Measurements from ENCODE around the gene PHC3. TPM values are rescaled to one million over a fixed set of nuclear protein-coding genes. Genes with fewer than 3 reads are reported as not detected.

Gene PHC3
- total RNA-seq, 1 donor from 2014 or later = 46.9 TPM

DNA sequence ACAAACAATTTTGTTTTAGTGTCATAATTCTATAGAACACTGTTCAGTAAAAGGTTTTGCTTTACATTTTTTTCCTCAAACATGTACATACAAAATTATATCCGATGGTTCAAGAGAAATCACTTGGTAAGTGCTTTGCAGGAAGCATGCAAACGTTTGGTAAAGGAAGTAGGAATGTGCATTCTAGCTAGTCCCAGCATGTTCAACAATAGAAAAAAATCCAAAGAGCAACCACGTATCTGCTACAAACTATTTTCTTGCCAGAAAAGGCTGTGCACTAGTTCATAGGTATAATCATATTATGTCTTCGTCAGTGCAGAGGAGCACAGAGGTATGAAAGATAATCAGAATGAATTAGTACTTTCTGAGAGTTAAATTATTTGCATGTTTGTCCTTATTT, 85.8 kb downstream of the PHC3 start:
- Histone ChIP-seq H3K27me3 (no peaks in the 10 kb centered on the region), H3K27ac (no peak overlapping the region), H3K4me3 (no peak overlapping the region), H3K9me3 (no peaks in the 10 kb centered on the region), H3K36me3 (peaks cover 0 to 42% of the 10 kb centered on the region in 2 donors), H3K4me1 (no peaks in the 10 kb centered on the region)
- TF ChIP-seq, protein P1, sequence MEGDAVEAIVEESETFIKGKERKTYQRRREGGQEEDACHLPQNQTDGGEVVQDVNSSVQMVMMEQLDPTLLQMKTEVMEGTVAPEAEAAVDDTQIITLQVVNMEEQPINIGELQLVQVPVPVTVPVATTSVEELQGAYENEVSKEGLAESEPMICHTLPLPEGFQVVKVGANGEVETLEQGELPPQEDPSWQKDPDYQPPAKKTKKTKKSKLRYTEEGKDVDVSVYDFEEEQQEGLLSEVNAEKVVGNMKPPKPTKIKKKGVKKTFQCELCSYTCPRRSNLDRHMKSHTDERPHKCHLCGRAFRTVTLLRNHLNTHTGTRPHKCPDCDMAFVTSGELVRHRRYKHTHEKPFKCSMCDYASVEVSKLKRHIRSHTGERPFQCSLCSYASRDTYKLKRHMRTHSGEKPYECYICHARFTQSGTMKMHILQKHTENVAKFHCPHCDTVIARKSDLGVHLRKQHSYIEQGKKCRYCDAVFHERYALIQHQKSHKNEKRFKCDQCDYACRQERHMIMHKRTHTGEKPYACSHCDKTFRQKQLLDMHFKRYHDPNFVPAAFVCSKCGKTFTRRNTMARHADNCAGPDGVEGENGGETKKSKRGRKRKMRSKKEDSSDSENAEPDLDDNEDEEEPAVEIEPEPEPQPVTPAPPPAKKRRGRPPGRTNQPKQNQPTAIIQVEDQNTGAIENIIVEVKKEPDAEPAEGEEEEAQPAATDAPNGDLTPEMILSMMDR (IDR thresholded peaks at IDR 0.05) = no peak
- TF ChIP-seq POLR2AphosphoS5 (IDR thresholded peaks at IDR 0.05; ENCODE audit: insufficient read depth in 1 of 2, low read depth in 1 of 2) (no peak), POLR2A (IDR thresholded peaks at IDR 0.05) (no peak)
- no peak for DNase-seq (ENCODE audit: extremely low spot score in 2 of 2)
- intact Hi-C loops (cut with DNase I) = loop anchor here (5.0 kb wide), 1 partner anchor 592 kb away; no protein-coding TSS in a partner anchor

DNA sequence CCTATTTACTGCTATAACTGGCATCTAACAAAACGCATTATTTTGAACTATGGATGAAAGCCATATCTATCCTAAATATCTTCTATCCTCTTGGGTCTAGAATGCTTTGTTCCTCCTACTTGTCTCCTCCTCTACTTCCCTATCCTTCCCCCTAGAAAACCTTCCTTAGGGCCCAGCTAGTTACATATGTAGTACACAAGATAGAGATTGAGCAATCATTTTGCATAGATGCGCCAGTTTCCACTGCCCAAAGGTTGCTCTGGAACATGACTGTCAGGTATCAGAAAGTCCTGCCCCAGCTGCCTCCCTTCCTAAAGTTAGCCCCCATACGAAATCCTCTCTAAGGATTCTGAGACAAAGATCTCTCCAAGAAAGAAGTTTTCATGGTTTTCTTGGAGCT, 88.6 kb downstream of the PHC3 start:
- Histone ChIP-seq H3K4me3 (no peak overlapping the region), H3K9me3 (no peaks in the 10 kb centered on the region), H3K4me1 (no peaks in the 10 kb centered on the region), H3K27me3 (no peaks in the 10 kb centered on the region), H3K27ac (no peak overlapping the region), H3K36me3 (peaks cover 0 to 18% of the 10 kb centered on the region in 2 donors)
- intact Hi-C loops (cut with DNase I) = no loop called here
- TF ChIP-seq, protein P1 (IDR thresholded peaks at IDR 0.05) = no peak
- TF ChIP-seq POLR2A (IDR thresholded peaks at IDR 0.05) (no peak), POLR2AphosphoS5 (IDR thresholded peaks at IDR 0.05; ENCODE audit: insufficient read depth in 1 of 2, low read depth in 1 of 2) (no peak)
- no peak for DNase-seq (ENCODE audit: extremely low spot score in 2 of 2)

DNA sequence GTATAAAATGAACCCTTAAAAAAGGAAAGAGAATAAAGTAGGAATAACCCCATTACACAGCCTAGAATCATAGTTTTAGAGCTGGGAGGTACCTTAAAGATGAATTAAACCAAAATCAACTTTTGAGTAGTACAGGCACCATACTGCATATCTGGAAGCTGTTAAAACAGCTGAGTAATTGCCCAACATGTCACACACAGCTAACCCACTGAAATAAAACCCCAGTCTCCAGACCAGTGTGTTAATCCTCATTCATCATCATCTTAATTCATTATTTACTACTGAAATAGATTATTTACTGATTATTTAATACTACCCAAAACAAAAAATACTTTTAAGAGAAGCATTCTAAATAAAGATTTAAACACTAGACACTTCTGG, 90.9 kb downstream of the PHC3 start:
- Histone ChIP-seq H3K36me3 (peaks cover 0 to 3% of the 10 kb centered on the region in 2 donors), H3K9me3 (no peaks in the 10 kb centered on the region), H3K27ac (no peak overlapping the region), H3K27me3 (no peaks in the 10 kb centered on the region), H3K4me1 (no peaks in the 10 kb centered on the region), H3K4me3 (no peak overlapping the region)
- intact Hi-C loops (cut with DNase I) = no loop called here
- DNase-seq (ENCODE audit: extremely low spot score in 2 of 2) = no peak
- TF ChIP-seq, protein P1 (IDR thresholded peaks at IDR 0.05) = no peak
- TF ChIP-seq POLR2A (IDR thresholded peaks at IDR 0.05) (no peak), POLR2AphosphoS5 (IDR thresholded peaks at IDR 0.05; ENCODE audit: insufficient read depth in 1 of 2, low read depth in 1 of 2) (no peak)

DNA sequence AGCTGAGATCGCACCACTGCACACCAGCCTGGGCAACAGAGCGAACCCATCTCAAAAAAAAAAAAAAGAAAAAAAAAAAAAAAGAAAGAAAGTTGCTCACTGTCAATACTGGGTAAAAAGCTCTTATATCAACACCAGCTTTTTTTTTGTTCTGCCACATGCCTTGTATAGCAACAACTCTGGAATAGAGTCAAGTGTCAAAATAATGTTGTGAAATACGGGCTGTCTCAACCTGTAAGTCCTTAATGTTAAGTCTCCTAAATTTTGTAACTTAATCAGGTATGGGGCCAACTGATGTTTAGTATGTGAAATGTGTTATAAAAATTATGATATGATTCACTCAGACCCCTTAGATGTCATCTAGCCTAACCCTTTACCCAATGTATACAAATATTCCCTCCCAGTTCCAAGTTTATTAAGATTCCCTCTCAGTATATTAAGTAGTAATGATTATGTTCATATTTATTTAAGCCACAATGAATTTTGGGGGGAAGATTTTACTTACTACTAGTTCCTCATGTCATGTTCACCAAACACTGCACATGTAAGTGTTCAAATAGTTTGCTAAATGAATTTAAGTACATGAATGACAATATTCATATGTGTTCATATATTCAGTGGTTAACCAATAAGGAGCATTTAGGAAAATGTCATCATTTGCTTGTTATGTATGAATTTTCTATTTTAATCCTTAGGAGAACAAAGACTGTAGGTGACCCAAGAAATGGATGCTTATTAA, 91.5 kb downstream of the PHC3 start:
- no peaks in the 10 kb centered on the region for H3K36me3 ChIP-seq
- DNase-seq (ENCODE audit: extremely low spot score in 2 of 2) = no peak
- H3K27ac ChIP-seq = no peak overlapping the region
- H3K4me1 ChIP-seq = no peaks in the 10 kb centered on the region
- no peaks in the 10 kb centered on the region for H3K27me3 ChIP-seq
- no peak overlapping the region for H3K4me3 ChIP-seq
- TF ChIP-seq POLR2A (IDR thresholded peaks at IDR 0.05) = no peak
- intact Hi-C loops (cut with DNase I) = no loop called here
- no peaks in the 10 kb centered on the region for H3K9me3 ChIP-seq

DNA sequence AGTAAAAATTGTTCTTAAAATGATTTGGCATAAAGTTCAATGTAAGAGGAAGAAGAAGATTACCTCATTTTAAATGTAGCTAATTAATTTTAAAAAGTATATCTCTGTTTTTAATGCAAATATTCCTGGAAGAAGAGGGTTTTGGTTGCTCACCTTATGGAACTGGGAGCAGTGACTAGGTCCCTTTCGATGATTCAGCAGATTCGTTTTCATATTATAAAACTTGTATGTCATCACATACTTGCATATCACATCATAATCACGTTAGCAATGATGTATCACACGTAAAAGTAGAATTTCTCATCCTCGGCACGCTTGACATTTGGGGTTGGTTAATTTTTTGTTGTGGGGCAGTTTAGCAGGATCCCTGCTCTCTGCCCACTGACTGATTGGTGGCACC, 96.1 kb downstream of the PHC3 start:
- no peak for DNase-seq (ENCODE audit: extremely low spot score in 2 of 2)
- no peaks in the 10 kb centered on the region for H3K4me1 ChIP-seq
- intact Hi-C loops (cut with DNase I) = no loop called here
- H3K4me3 ChIP-seq = no peak overlapping the region
- no peaks in the 10 kb centered on the region for H3K36me3 ChIP-seq
- H3K27me3 ChIP-seq = no peaks in the 10 kb centered on the region
- H3K27ac ChIP-seq = no peak overlapping the region
- H3K9me3 ChIP-seq = no peaks in the 10 kb centered on the region
- TF ChIP-seq POLR2A (IDR thresholded peaks at IDR 0.05) (no peak), POLR2AphosphoS5 (IDR thresholded peaks at IDR 0.05; ENCODE audit: insufficient read depth in 1 of 2, low read depth in 1 of 2) (no peak)
- TF ChIP-seq, protein P1 (IDR thresholded peaks at IDR 0.05) = no peak
